Endothelial cell of umbilical vein (primary cell): ENCODE measurements around the gene TEAD2. TPM values are rescaled to one million over a fixed set of nuclear protein-coding genes. Genes with fewer than 3 reads are reported as not detected.
"Not testable (repeated sequence)": the region's sequence is repeated elsewhere in the genome, so short reads cannot be mapped to it uniquely, and the experiment has no call there.

Source experiments
- BruUV-seq: library from RNA; stranded (reverse); fragments of 400-500 nt; replicated peaks from 2 replicates; lab custom pipeline; 2021; lab: Mats Ljungman, UMichigan
- CTCF ChIA-PET: fragments of 300-600, 350-600 bp; sonication (Branson Sonifier 250); formaldehyde crosslinking; loops from one replicate; lab custom pipeline; 2021; ENCODE audit warnings: antibody characterized with exemption, inconsistent platforms; lab: Charles Lee
- POLR2A ChIA-PET: fragments of 300-600, 350-600 bp; sonication (Branson Sonifier 250); formaldehyde crosslinking; loops from one replicate; lab custom pipeline; 2021; ENCODE audit warnings: antibody characterized with exemption, inconsistent platforms; lab: Charles Lee
- DNase-seq: peaks from one replicate; pipeline ENCODE4 v3.0.0-alpha.2; 2011; ENCODE audit warnings: low read depth, low spot score
- FAIRE-seq: peaks from 2 replicates; lab custom pipeline; 2011; peaks lifted over from hg19 to GRCh38; lab: Jason Lieb, UNC
- H2AFZ ChIP-seq: 2 replicates; pipeline ENCODE4 v1.6.0; 2012; ENCODE audit warnings: low read depth, low read length, control low read depth, inconsistent platforms
- H3K27ac ChIP-seq: 2 replicates; pipeline ENCODE4 v1.5.1; 2011; ENCODE audit warnings: low read depth, mild to moderate bottlenecking, control low read depth, low read length, moderate library complexity; ENCODE audit not compliant: insufficient read depth
- H3K27me3 ChIP-seq, 2 experiments: 2 replicates each; pipeline versions ENCODE4 v1.6.0 to v1.6.1; 2011; ENCODE audit warnings: low read length in 2 of 2, mixed read lengths in 1 of 2; ENCODE audit not compliant: control insufficient read depth in 2 of 2, insufficient read depth in 2 of 2
- H3K36me3 ChIP-seq, 2 experiments: 2 replicates in 1 of 2; 3 replicates in 1 of 2; pipeline ENCODE4 v1.5.1; 2011; ENCODE audit warnings: low read length in 2 of 2, mild to moderate bottlenecking in 1 of 2, moderate library complexity in 1 of 2; ENCODE audit not compliant: control insufficient read depth in 2 of 2, insufficient read depth in 2 of 2; ENCODE audit errors: extremely low read depth in 1 of 2
- H3K4me1 ChIP-seq: 3 replicates; pipeline ENCODE4 v1.5.1; 2011; ENCODE audit warnings: mild to moderate bottlenecking, low read length; ENCODE audit not compliant: control insufficient read depth, insufficient read depth; ENCODE audit errors: extremely low read depth
- H3K4me2 ChIP-seq: 2 replicates; pipeline ENCODE4 v1.6.1; 2011; ENCODE audit warnings: low read length, control low read depth, mixed read lengths; ENCODE audit not compliant: insufficient read depth
- H3K4me3 ChIP-seq, 3 experiments: fragments of 200-600 bp in 1 of 3; sonication (generic), shearing (Covaris generic) in 1 of 3; replicated peaks in 1 of 3; 2 replicates each; pipeline ENCODE4 v1.5.1; 2011 to 2016; ENCODE audit warnings: control low read depth in 3 of 3, low read length in 3 of 3, mild to moderate bottlenecking in 2 of 3, inconsistent platforms in 1 of 3, low read depth in 1 of 3, moderate library complexity in 1 of 3; ENCODE audit not compliant: insufficient read depth in 1 of 3
- H3K79me2 ChIP-seq: 2 replicates; pipeline ENCODE4 v1.6.0; 2012; ENCODE audit warnings: low read length, inconsistent platforms; ENCODE audit not compliant: control insufficient read depth, insufficient read depth
- H3K9ac ChIP-seq: replicated peaks from 2 replicates; pipeline ENCODE3; 2011; ENCODE audit warnings: low read length, control low read depth; ENCODE audit not compliant: insufficient read depth; ENCODE audit errors: extremely low read depth
- H3K9me1 ChIP-seq: replicated peaks from 3 replicates; pipeline ENCODE4 v1.6.0; 2011; ENCODE audit warnings: mild to moderate bottlenecking, low read length; ENCODE audit not compliant: control insufficient read depth, insufficient read depth; ENCODE audit errors: extremely low read depth
- H3K9me3 ChIP-seq: replicated peaks from 2 replicates; pipeline ENCODE4 v1.5.1; 2012; ENCODE audit warnings: low read length, inconsistent platforms; ENCODE audit not compliant: control insufficient read depth, insufficient read depth
- H4K20me1 ChIP-seq: replicated peaks from 2 replicates; pipeline ENCODE3; 2011; ENCODE audit warnings: mild to moderate bottlenecking, low read length; ENCODE audit not compliant: control insufficient read depth, insufficient read depth; ENCODE audit errors: extremely low read depth
- EZH2 ChIP-seq: IDR thresholded peaks from 2 replicates; pipeline ENCODE4 v1.6.1; 2012; ENCODE audit warnings: borderline replicate concordance, low read depth, mild to moderate bottlenecking, moderate library complexity, low read length, inconsistent platforms; ENCODE audit not compliant: severe bottlenecking
- GATA2 ChIP-seq: IDR thresholded peaks from 2 replicates; pipeline ENCODE4 v1.7.0; 2011; ENCODE audit warnings: low read depth, mild to moderate bottlenecking, moderate library complexity, mixed read lengths, low read length; ENCODE audit not compliant: insufficient read length, insufficient read depth
- MYC ChIP-seq: IDR thresholded peaks from one replicate; pipeline ENCODE4 v1.6.1; 2011; ENCODE audit warnings: mild to moderate bottlenecking, low read depth, low read length
- POLR2A ChIP-seq: IDR thresholded peaks from 2 replicates; pipeline ENCODE4 v1.6.1; 2012; ENCODE audit warnings: low read depth, mild to moderate bottlenecking, control low read depth, low read length
- dilution Hi-C: fragments of 300-500 bp; cut with MboI; formaldehyde crosslinking; loops from one replicate; pipeline ENCODE4 v1.15.0; 2019; ENCODE audit warnings: low sequenced_read_pairs; ENCODE audit not compliant: extremely low pct_ligation_motif_present
- intact Hi-C: fragments of 100-400 bp; cut with micrococcal nuclease; formaldehyde crosslinking; loops from one replicate; pipeline ENCODE4 v1.10.0; 2022
- polyA plus RNA-seq, 4 experiments: library from polyadenylated mRNA; depleted of rRNA in 3 of 4; stranded (reverse) in 3 of 4; unstranded in 1 of 4; fragments of >200 nt; gene quantifications; 2 replicates each; pipeline versions ENCODE4 v1.2.1 to v1.2.3, GENCODE V29; 2011 to 2012; ENCODE audit warnings: missing spikeins in 1 of 4
- total RNA-seq: library from RNA; stranded (reverse); gene quantifications from 2 replicates; pipeline ENCODE4 v1.2.3, GENCODE V29; 2021
- TF ChIP-seq, protein P1 (sequence below): IDR thresholded peaks from 2 replicates; pipeline ENCODE4 v1.6.1; 2011; ENCODE audit not compliant: insufficient read depth, insufficient read length
- TF ChIP-seq, protein P2 (sequence below), 2 donors: IDR thresholded peaks; 1 replicate in 1 of 2; 2 replicates in 1 of 2; pipeline ENCODE4 v1.5.1; 2011; ENCODE audit warnings: low read length in 2 of 2, mild to moderate bottlenecking in 2 of 2, moderate library complexity in 2 of 2, control low read depth in 1 of 2, inconsistent platforms in 1 of 2, low read depth in 1 of 2; ENCODE audit not compliant: insufficient read depth in 1 of 2; ENCODE audit errors: extremely low read depth in 1 of 2

The TEAD2 gene
- total and polyA plus RNA-seq, 2 donors (not counting 3 experiments of a cell fraction or from before 2014, with no cell fraction given): 60.9 to 89.4 TPM

- Histone ChIP-seq H3K36me3 (no peaks in the 10 kb centered on the region), H3K9ac (no peak overlapping the region), H3K27me3 (peaks cover 0 to 5% of the 10 kb centered on the region in 2 experiments), H3K79me2 (no peaks in the 10 kb centered on the region), H3K9me3 (no peaks in the 10 kb centered on the region), H2AFZ (peak overlapping the region; percentile 56), H3K4me1 (no peaks in the 10 kb centered on the region), H4K20me1 (no peaks in the 10 kb centered on the region), H3K4me3 (no peak overlapping the region), H3K27ac (no peak overlapping the region), H3K4me2 (no peak overlapping the region), H3K9me1 (no peaks in the 10 kb centered on the region)
- TF ChIP-seq MYC: no peak
- no peak for TF ChIP-seq EZH2
- TF ChIP-seq, protein P1, sequence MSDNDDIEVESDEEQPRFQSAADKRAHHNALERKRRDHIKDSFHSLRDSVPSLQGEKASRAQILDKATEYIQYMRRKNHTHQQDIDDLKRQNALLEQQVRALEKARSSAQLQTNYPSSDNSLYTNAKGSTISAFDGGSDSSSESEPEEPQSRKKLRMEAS: no peak
- TF ChIP-seq POLR2A: no peak
- TF ChIP-seq, protein P2, sequence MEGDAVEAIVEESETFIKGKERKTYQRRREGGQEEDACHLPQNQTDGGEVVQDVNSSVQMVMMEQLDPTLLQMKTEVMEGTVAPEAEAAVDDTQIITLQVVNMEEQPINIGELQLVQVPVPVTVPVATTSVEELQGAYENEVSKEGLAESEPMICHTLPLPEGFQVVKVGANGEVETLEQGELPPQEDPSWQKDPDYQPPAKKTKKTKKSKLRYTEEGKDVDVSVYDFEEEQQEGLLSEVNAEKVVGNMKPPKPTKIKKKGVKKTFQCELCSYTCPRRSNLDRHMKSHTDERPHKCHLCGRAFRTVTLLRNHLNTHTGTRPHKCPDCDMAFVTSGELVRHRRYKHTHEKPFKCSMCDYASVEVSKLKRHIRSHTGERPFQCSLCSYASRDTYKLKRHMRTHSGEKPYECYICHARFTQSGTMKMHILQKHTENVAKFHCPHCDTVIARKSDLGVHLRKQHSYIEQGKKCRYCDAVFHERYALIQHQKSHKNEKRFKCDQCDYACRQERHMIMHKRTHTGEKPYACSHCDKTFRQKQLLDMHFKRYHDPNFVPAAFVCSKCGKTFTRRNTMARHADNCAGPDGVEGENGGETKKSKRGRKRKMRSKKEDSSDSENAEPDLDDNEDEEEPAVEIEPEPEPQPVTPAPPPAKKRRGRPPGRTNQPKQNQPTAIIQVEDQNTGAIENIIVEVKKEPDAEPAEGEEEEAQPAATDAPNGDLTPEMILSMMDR (IDR thresholded peaks at IDR 0.05; ENCODE audit: extremely low read depth in 1 of 2, insufficient read depth in 1 of 2, low read depth in 1 of 2, low read length in 2 of 2): peak; percentile 93 to 94
- TF ChIP-seq GATA2: no peak
- DNase-seq: peak; percentile 64
- BruUV-seq: no TSS peak
- peak; percentile 77 for FAIRE-seq
- CTCF ChIA-PET: interaction anchor here (0.8 to 2.9 kb wide), 21 partner anchors 9 to 78 kb away, joined by 3 to 14 read pairs (median 4); no protein-coding TSS in a partner anchor
- dilution Hi-C loops (no loop called here), intact Hi-C loops (loop anchor here (1.0 kb wide), 1 partner anchor 75 kb away; no protein-coding TSS in a partner anchor)
- POLR2A ChIA-PET: no interaction called here
Measured at GRCh38 chr19:49301165-49301865, 60.9 kb downstream of the TEAD2 start.

- H3K9me1 ChIP-seq, H3K4me3 ChIP-seq, H3K36me3 ChIP-seq, H3K79me2 ChIP-seq, H3K27ac ChIP-seq, BruUV-seq, DNase-seq, intact Hi-C loops, H3K9ac ChIP-seq, dilution Hi-C loops, H3K27me3 ChIP-seq, H3K4me2 ChIP-seq, H4K20me1 ChIP-seq, POLR2A ChIA-PET, H2AFZ ChIP-seq, H3K9me3 ChIP-seq, H3K4me1 ChIP-seq, FAIRE-seq: not testable (repeated sequence)
- CTCF ChIA-PET: interaction anchor here (1.1 kb wide), 1 partner anchor 33 kb away, joined by 3 read pairs; no protein-coding TSS in a partner anchor
Measured at GRCh38 chr19:49298653-49299052, 63.6 kb downstream of the TEAD2 start.
